SK-N-MC (cell line): ENCODE measurements around the gene CYBB.

Experiments used
- EZH2 ChIP-seq: fragments of 200-600 bp; sonication (generic); IDR thresholded peaks from one replicate; pipeline ENCODE4 v1.6.1; 2017; ENCODE audit warnings: antibody characterized with exemption
- POLR2AphosphoS5 ChIP-seq: IDR thresholded peaks from 2 replicates; pipeline ENCODE4 v1.6.1; 2012; ENCODE audit warnings: mild to moderate bottlenecking, low read depth, low read length, borderline replicate concordance

DNA sequence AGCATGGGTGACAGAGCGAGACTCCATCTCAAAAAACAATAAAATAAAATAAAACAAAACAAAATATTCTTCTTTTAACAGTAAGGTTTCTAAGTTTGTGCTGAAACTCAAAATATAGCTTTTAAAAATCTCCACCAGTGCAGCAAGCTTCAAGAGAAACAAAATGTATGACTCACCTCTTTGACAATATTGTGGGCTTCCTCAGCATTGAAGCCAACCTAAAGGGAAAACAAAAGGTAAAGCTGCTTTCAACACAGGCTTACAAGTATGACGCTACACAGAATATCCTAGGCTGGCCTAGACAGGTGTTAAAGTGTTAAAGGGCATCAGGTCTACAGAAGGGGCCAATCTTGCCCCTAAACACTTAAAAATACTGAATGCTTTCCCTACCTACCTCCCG lies 66.3 kb downstream of the CYBB start:
- TF ChIP-seq EZH2 (no peak), POLR2AphosphoS5 (no peak)
